Nephron progenitor cell (in vitro differentiated cells): ENCODE measurements around the gene CRKL.

Experiments
- DNase-seq: peaks from one replicate; pipeline ENCODE4 v3.0.0; 2021
- H3K27ac Mint-ChIP-seq: 2 replicates; pipeline ENCODE4 v1.8.0; 2021; ENCODE audit warnings: mild to moderate bottlenecking, moderate library complexity, mixed read lengths
- H3K27me3 Mint-ChIP-seq: 2 replicates; pipeline ENCODE4 v1.8.0; 2021; ENCODE audit warnings: mild to moderate bottlenecking, low read depth, mixed read lengths; ENCODE audit not compliant: poor library complexity
- H3K36me3 Mint-ChIP-seq: 2 replicates; pipeline ENCODE4 v1.8.0; 2021; ENCODE audit warnings: low read depth, mixed read lengths
- H3K4me1 Mint-ChIP-seq: 2 replicates; pipeline ENCODE4 v1.8.0; 2021; ENCODE audit warnings: mixed read lengths
- H3K4me3 Mint-ChIP-seq: 2 replicates; pipeline ENCODE4 v1.8.0; 2021; ENCODE audit warnings: mild to moderate bottlenecking, moderate library complexity, mixed read lengths
- H3K9me3 Mint-ChIP-seq: 2 replicates; pipeline ENCODE4 v1.8.0; 2021; ENCODE audit warnings: mild to moderate bottlenecking, moderate library complexity, mixed read lengths
- CTCF ChIP-seq: fragments of 200-600 bp; sonication (generic); IDR thresholded peaks from 2 replicates; pipeline ENCODE4 v1.5.0; 2021; ENCODE audit warnings: antibody characterized with exemption

CRKL gene

GRCh38 chr22:20877715-20878114 is 39.5 kb upstream of the CRKL start:
- Mint-ChIP-seq H3K4me3 (no peak overlapping the region), H3K27me3 (no peaks in the 10 kb centered on the region), H3K36me3 (peaks cover 29% of the 10 kb centered on the region), H3K4me1 (peaks cover 11% of the 10 kb centered on the region), H3K27ac (no peak overlapping the region), H3K9me3 (no peaks in the 10 kb centered on the region)
- no peak for DNase-seq
- no peak for TF ChIP-seq CTCF

GRCh38 chr22:20881231-20881630 is 36.0 kb upstream of the CRKL start:
- peaks cover 25% of the 10 kb centered on the region for H3K36me3 Mint-ChIP-seq
- H3K27me3 Mint-ChIP-seq: no peaks in the 10 kb centered on the region
- H3K4me1 Mint-ChIP-seq: peaks cover 21% of the 10 kb centered on the region
- no peak overlapping the region for H3K27ac Mint-ChIP-seq
- H3K4me3 Mint-ChIP-seq: no peak overlapping the region
- no peaks in the 10 kb centered on the region for H3K9me3 Mint-ChIP-seq
- no peak for DNase-seq
- TF ChIP-seq CTCF: no peak

GRCh38 chr22:20881869-20882815 is 35.1 kb upstream of the CRKL start:
- Mint-ChIP-seq H3K27me3 (no peaks in the 10 kb centered on the region), H3K36me3 (peaks cover 22% of the 10 kb centered on the region), H3K27ac (no peak overlapping the region), H3K4me1 (peaks cover 16% of the 10 kb centered on the region), H3K4me3 (no peak overlapping the region), H3K9me3 (no peaks in the 10 kb centered on the region)
- TF ChIP-seq CTCF: no peak
- no peak for DNase-seq

- no peak for TF ChIP-seq CTCF
- no peak overlapping the region for H3K4me3 Mint-ChIP-seq
Observed at GRCh38 chr22:20882855-20883254, 34.4 kb upstream of the CRKL start.

GRCh38 chr22:20884454-20884853 is 32.8 kb upstream of the CRKL start:
- Mint-ChIP-seq H3K4me3 (no peak overlapping the region), H3K27ac (peak overlapping the region; percentile 78)
- TF ChIP-seq CTCF: no peak

More at GRCh38 chr22:20882855-20883254, 34.4 kb upstream of the CRKL start:
- H3K27ac Mint-ChIP-seq: no peak overlapping the region
- H3K4me1 Mint-ChIP-seq: peaks cover 16% of the 10 kb centered on the region
- H3K36me3 Mint-ChIP-seq: peaks cover 29% of the 10 kb centered on the region
- DNase-seq: no peak
- no peaks in the 10 kb centered on the region for H3K9me3 Mint-ChIP-seq
- H3K27me3 Mint-ChIP-seq: no peaks in the 10 kb centered on the region

More at GRCh38 chr22:20884454-20884853, 32.8 kb upstream of the CRKL start:
- DNase-seq: no peak
- Mint-ChIP-seq H3K4me1 (peaks cover 16% of the 10 kb centered on the region), H3K9me3 (no peaks in the 10 kb centered on the region), H3K36me3 (peaks cover 38% of the 10 kb centered on the region), H3K27me3 (peaks cover 3% of the 10 kb centered on the region)
